Prostate gland (tissue), 2 donors: ENCODE results near the gene BRPF1. TPM values are rescaled to one million over a fixed set of nuclear protein-coding genes. Genes with fewer than 3 reads are reported as not detected.

Source experiments
- DNase-seq: peaks from one replicate; pipeline ENCODE4 v3.0.0-alpha.2; 2019; ENCODE audit warnings: low spot score
- H3K27ac ChIP-seq, 2 donors: fragments of 200-600 bp; sonication (generic); 2 replicates each; pipeline ENCODE4 v1.5.1; 2017 to 2019
- H3K27me3 ChIP-seq: fragments of 200-600 bp; sonication (generic); replicated peaks from 2 replicates; pipeline ENCODE4 v1.5.1; 2019; ENCODE audit not compliant: insufficient read depth
- H3K36me3 ChIP-seq, 2 donors: fragments of 200-600 bp; sonication (generic); 1 replicate in 1 of 2; 2 replicates in 1 of 2; pipeline versions ENCODE4 v1.5.1 to v1.8.1; 2017 to 2019
- H3K4me1 ChIP-seq: fragments of 200-600 bp; sonication (generic); replicated peaks from 2 replicates; pipeline ENCODE4 v1.5.1; 2019
- H3K4me3 ChIP-seq, 2 donors: fragments of 200-600 bp; sonication (generic); 2 replicates each; pipeline ENCODE4 v1.5.1; 2017 to 2019
- H3K9me3 ChIP-seq: fragments of 200-600 bp; sonication (generic); 2 replicates; pipeline ENCODE4 v1.5.1; 2017
- POLR2A ChIP-seq: fragments of 450-650 bp; IDR thresholded peaks from one replicate; pipeline ENCODE4 v1.6.1; 2016; ENCODE audit warnings: antibody characterized with exemption, mild to moderate bottlenecking
- POLR2AphosphoS5 ChIP-seq: sonication (generic); formaldehyde crosslinking; IDR thresholded peaks from one replicate; pipeline ENCODE4 v1.6.1; 2017; ENCODE audit warnings: antibody characterized with exemption
- WGBS: methylation state at CpG from one replicate; pipeline ENCODE4 v1.1.5; 2018; 5-methylcytosine and 5-hydroxymethylcytosine counted together
- intact Hi-C: fragments of 100-400 bp; cut with DNase I; formaldehyde crosslinking; loops from one replicate; pipeline ENCODE4 v1.14.2; 2022
- total RNA-seq, 2 donors: library from RNA; depleted of rRNA; stranded (reverse); fragments of >200 nt; gene quantifications; one replicate each; pipeline ENCODE4 v1.1.0, GENCODE V29; 2016
- TF ChIP-seq, protein P1 (sequence below), 4 experiments: fragments of 200-600 bp in 2 of 4; fragments of 450-650 bp in 2 of 4; sonication (generic) in 2 of 4; IDR thresholded peaks; 1 replicate in 3 of 4; 2 replicates in 1 of 4; pipeline ENCODE4 v1.5.1; 2016 to 2019; ENCODE audit warnings: antibody characterized with exemption in 4 of 4, mild to moderate bottlenecking in 2 of 4, moderate library complexity in 2 of 4

Gene BRPF1
- total RNA-seq, 2 donors from 2014 or later = 14.2 to 43.5 TPM

DNA sequence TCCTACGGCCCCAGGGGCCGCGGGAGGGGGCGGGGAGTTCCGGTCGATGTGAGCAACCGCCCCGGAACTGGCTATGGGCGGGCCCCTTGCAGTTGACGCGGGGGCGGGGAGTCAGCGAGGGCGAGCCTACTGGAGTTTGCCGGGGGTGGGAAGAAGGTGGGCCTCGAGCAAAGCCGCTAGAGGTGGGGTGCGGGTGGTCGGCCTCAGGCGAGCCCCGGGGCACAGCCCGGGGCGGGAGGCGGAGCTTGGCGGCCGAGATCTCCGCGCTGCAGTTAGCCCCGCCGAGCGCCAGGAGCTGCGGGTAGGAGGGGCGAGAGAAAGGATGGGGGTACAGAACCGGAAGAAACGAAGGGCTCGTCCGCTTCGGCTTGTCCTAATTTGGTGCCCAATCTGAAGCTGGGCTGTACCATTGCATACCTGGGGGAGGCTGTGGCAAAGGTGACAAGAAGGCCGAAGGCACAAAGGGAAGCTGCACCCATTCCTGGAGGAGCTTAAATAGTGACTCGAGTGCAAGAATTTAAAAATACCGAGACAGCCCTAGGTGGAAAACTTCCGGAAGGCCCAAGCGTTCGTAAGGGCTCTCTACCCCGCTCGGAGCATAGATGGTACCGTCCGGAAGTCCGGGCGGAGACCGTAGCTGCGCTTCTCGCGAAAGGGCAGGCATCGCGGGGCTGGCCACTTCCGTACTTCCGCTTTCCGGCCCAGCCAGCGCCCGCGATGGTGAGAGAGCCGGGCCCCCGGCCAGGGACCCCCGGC lies 61.0 kb downstream of the BRPF1 start, which contains the start of the genes ARPC4 and TADA3:
TSS of gene ARPC4 (plus strand) at position 678 of the 756 bp plus-strand sequence. CDS start at position 718, 40 bp downstream.
TSS of gene TADA3 (minus strand) at position 69 of the 756 bp plus-strand sequence. CDS start 1,007 bp downstream, outside the sequence.
- Histone ChIP-seq H3K27ac (peak within 1 kb of the TSS; percentile 95 to 96), H3K4me1 (no peaks in the 10 kb centered on the region), H3K36me3 (peaks cover 8% of the 10 kb centered on the region in 2 donors), H3K27me3 (no peaks in the 10 kb centered on the region), H3K9me3 (no peaks in the 10 kb centered on the region), H3K4me3 (peak within 1 kb of the TSS; percentile 92 to 97)
- TF ChIP-seq POLR2A = peak; percentile 38
- TF ChIP-seq, protein P1, sequence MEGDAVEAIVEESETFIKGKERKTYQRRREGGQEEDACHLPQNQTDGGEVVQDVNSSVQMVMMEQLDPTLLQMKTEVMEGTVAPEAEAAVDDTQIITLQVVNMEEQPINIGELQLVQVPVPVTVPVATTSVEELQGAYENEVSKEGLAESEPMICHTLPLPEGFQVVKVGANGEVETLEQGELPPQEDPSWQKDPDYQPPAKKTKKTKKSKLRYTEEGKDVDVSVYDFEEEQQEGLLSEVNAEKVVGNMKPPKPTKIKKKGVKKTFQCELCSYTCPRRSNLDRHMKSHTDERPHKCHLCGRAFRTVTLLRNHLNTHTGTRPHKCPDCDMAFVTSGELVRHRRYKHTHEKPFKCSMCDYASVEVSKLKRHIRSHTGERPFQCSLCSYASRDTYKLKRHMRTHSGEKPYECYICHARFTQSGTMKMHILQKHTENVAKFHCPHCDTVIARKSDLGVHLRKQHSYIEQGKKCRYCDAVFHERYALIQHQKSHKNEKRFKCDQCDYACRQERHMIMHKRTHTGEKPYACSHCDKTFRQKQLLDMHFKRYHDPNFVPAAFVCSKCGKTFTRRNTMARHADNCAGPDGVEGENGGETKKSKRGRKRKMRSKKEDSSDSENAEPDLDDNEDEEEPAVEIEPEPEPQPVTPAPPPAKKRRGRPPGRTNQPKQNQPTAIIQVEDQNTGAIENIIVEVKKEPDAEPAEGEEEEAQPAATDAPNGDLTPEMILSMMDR (IDR thresholded peaks at IDR 0.05) = peak in 2 of 4 experiments; percentile 45 to 48
- TF ChIP-seq POLR2AphosphoS5 = peak; percentile 84
- WGBS = under 1% methylated on average over 56 of the region's 65 CpGs
- DNase-seq = peak; percentile 93
- intact Hi-C loops = loop anchor here (1.0 kb wide), 1 partner anchor 43 kb away; the partner anchor contains the start of gene OGG1

- DNase-seq = no peak
- intact Hi-C loops = no loop called here
- 1% methylated on average over 22 of the region's 23 CpGs for WGBS
- H3K36me3 ChIP-seq = peaks cover 8% of the 10 kb centered on the region in 2 donors
- H3K9me3 ChIP-seq = no peaks in the 10 kb centered on the region
- H3K27ac ChIP-seq = peak overlapping the region; percentile 95 to 96
- TF ChIP-seq, protein P1 (IDR thresholded peaks at IDR 0.05) = peak in 2 of 4 experiments; percentile 3 to 4
- TF ChIP-seq POLR2AphosphoS5 (no peak), POLR2A (peak; percentile 49)
- no peaks in the 10 kb centered on the region for H3K27me3 ChIP-seq
- peak overlapping the region; percentile 92 to 97 for H3K4me3 ChIP-seq
- H3K4me1 ChIP-seq = no peaks in the 10 kb centered on the region
These were observed 61.7 kb downstream of the BRPF1 start for GRCh38 chr3:9793161-9793781.

- Histone ChIP-seq H3K36me3 (peaks cover 2 to 5% of the 10 kb centered on the region in 2 donors), H3K9me3 (no peaks in the 10 kb centered on the region), H3K4me1 (no peaks in the 10 kb centered on the region), H3K27me3 (no peaks in the 10 kb centered on the region), H3K27ac (no peak overlapping the region), H3K4me3 (no peak overlapping the region)
- TF ChIP-seq POLR2A (no peak), POLR2AphosphoS5 (no peak)
- TF ChIP-seq, protein P1 (IDR thresholded peaks at IDR 0.05) = no peak
- intact Hi-C loops = no loop called here
- no peak for DNase-seq
- WGBS = 97% methylated on average over 11 of the region's 11 CpGs
These were observed 62.9 kb downstream of the BRPF1 start for GRCh38 chr3:9794400-9794799.

DNA sequence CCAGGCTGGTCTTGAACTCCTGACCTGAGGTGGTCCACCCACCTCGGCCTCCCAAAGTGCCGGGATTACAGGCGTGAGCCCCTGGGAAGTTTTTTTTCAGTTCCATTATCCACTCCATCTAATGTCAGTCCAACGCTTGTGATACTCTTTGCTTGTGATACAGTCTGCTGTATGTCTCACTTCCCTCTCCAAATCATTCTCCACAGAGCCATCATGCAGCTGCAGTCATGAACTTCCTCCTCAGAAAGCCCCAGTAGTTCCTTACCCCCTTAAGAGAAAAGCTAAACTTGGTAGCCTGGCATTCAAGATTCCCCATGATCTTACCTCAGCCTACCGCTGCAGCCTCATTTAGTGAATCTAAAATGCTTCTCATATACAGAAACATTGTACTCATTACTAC lies 63.7 kb downstream of the BRPF1 start:
- Histone ChIP-seq H3K4me1 (no peaks in the 10 kb centered on the region), H3K9me3 (no peaks in the 10 kb centered on the region), H3K27ac (no peak overlapping the region), H3K27me3 (no peaks in the 10 kb centered on the region), H3K36me3 (peaks cover 0 to 10% of the 10 kb centered on the region in 2 donors), H3K4me3 (no peak overlapping the region)
- no peak for DNase-seq
- 85% methylated on average over 5 of the region's 5 CpGs for WGBS
- intact Hi-C loops = no loop called here
- TF ChIP-seq, protein P1 (IDR thresholded peaks at IDR 0.05) = no peak
- no peak for TF ChIP-seq POLR2AphosphoS5
- TF ChIP-seq POLR2A = no peak
